H1 (cell line): Measurements from ENCODE around the gene CGB3. TPM values are rescaled to one million over a fixed set of nuclear protein-coding genes. Genes with fewer than 3 reads are reported as not detected.

ENCODE experiments used
- CTCF ChIA-PET: fragments of 300-600 bp; sonication (Branson Sonifier 250); formaldehyde crosslinking; loops from one replicate; lab custom pipeline; 2021; ENCODE audit not compliant: partially characterized antibody; lab: Charles Lee
- POLR2A ChIA-PET: fragments of 300-600 bp; sonication (Branson Sonifier 250); formaldehyde crosslinking; loops from one replicate; lab custom pipeline; 2021; ENCODE audit warnings: inconsistent platforms; ENCODE audit not compliant: partially characterized antibody; lab: Charles Lee
- DNase-seq, 2 experiments: peaks; one replicate each; pipeline versions ENCODE4 v3.0.0 to v3.0.0-alpha.2; 2010 to 2022; ENCODE audit warnings: low spot score in 2 of 2, low read depth in 1 of 2, mixed read lengths in 1 of 2
- FAIRE-seq: peaks from 2 replicates; lab custom pipeline; 2011; peaks lifted over from hg19 to GRCh38; lab: Jason Lieb, UNC
- H2AFZ ChIP-seq: 2 replicates; pipeline ENCODE4 v1.8.1; 2012; ENCODE audit warnings: low read length, inconsistent platforms
- H2AK5ac ChIP-seq: 2 replicates; pipeline ENCODE4 v1.6.1; 2013; ENCODE audit warnings: low read depth, low read length
- H2BK120ac ChIP-seq: replicated peaks from 2 replicates; pipeline ENCODE3; 2013; ENCODE audit warnings: low read depth, low read length, inconsistent platforms
- H2BK12ac ChIP-seq: 2 replicates; pipeline ENCODE4 v1.6.1; 2013; ENCODE audit warnings: low read depth, low read length
- H2BK15ac ChIP-seq: 2 replicates; pipeline ENCODE4 v1.6.1; 2013; ENCODE audit warnings: low read length
- H2BK20ac ChIP-seq: 2 replicates; pipeline ENCODE4 v1.6.1; 2013; ENCODE audit warnings: low read length
- H2BK5ac ChIP-seq: 2 replicates; pipeline ENCODE4 v1.6.1; 2013; ENCODE audit warnings: low read depth, low read length
- H3K14ac ChIP-seq: 2 replicates; pipeline ENCODE4 v1.6.1; 2013; ENCODE audit warnings: inconsistent platforms; ENCODE audit not compliant: insufficient read length
- H3K18ac ChIP-seq: 2 replicates; pipeline ENCODE4 v1.6.1; 2013; ENCODE audit warnings: low read length; ENCODE audit errors: extremely low read depth
- H3K23ac ChIP-seq: 2 replicates; pipeline ENCODE4 v1.6.1; 2013; ENCODE audit warnings: inconsistent platforms; ENCODE audit not compliant: insufficient read length
- H3K23me2 ChIP-seq: 2 replicates; pipeline ENCODE4 v1.6.1; 2013; ENCODE audit warnings: low read depth, low read length
- H3K27ac ChIP-seq: 2 replicates; pipeline ENCODE4 v1.6.1; 2011; ENCODE audit warnings: low read depth, low read length, inconsistent platforms
- H3K27me3 ChIP-seq, 4 experiments: replicated peaks in 1 of 4; 1 replicate in 1 of 4; 2 replicates in 3 of 4; pipeline versions ENCODE4 v1.6.1 to v1.8.1; 2011 to 2013; ENCODE audit warnings: low read length in 3 of 4, mild to moderate bottlenecking in 3 of 4, inconsistent platforms in 2 of 4, mixed read lengths in 2 of 4, moderate library complexity in 1 of 4; ENCODE audit not compliant: control insufficient read depth in 3 of 4, insufficient read depth in 3 of 4; ENCODE audit errors: extremely low read depth in 1 of 4
- H3K36me3 ChIP-seq, 4 experiments: 2 replicates each; pipeline versions ENCODE4 v1.6.1 to v1.8.1; 2011 to 2013; ENCODE audit warnings: mild to moderate bottlenecking in 4 of 4, low read length in 3 of 4, moderate library complexity in 2 of 4, control low read depth in 1 of 4, inconsistent platforms in 1 of 4; ENCODE audit not compliant: insufficient read depth in 4 of 4, control insufficient read depth in 2 of 4
- H3K4ac ChIP-seq: replicated peaks from 2 replicates; pipeline ENCODE3; 2013; ENCODE audit warnings: low read length, low read depth, mixed read lengths, inconsistent platforms; ENCODE audit not compliant: insufficient read length
- H3K4me1 ChIP-seq, 4 experiments: replicated peaks in 1 of 4; 1 replicate in 1 of 4; 2 replicates in 3 of 4; pipeline versions ENCODE4 v1.6.1 to v1.8.1; 2011 to 2013; ENCODE audit warnings: low read length in 3 of 4, inconsistent platforms in 2 of 4, mixed read lengths in 1 of 4; ENCODE audit not compliant: insufficient read depth in 4 of 4, control insufficient read depth in 3 of 4
- H3K4me2 ChIP-seq, 2 experiments: 2 replicates each; pipeline versions ENCODE4 v1.6.1 to v1.8.1; 2011 to 2013; ENCODE audit warnings: low read depth in 2 of 2, low read length in 2 of 2, control low read depth in 1 of 2, inconsistent platforms in 1 of 2, mild to moderate bottlenecking in 1 of 2; ENCODE audit not compliant: insufficient read depth in 1 of 2
- H3K4me3 ChIP-seq, 4 experiments: fragments of 200-600, 300-600 bp in 1 of 4; sonication (generic), shearing (Covaris generic), sonication (Bioruptor Twin) in 1 of 4; 2 replicates each; pipeline versions ENCODE4 v1.5.1 to v1.8.1; 2011 to 2016; ENCODE audit warnings: low read length in 4 of 4, low read depth in 3 of 4, control low read depth in 2 of 4, inconsistent platforms in 2 of 4, mild to moderate bottlenecking in 2 of 4, mixed read lengths in 1 of 4, moderate library complexity in 1 of 4; ENCODE audit not compliant: insufficient read depth in 2 of 4; ENCODE audit errors: extremely low read depth in 1 of 4
- H3K56ac ChIP-seq: replicated peaks from 2 replicates; pipeline ENCODE3; 2013; ENCODE audit warnings: low read depth, mild to moderate bottlenecking, mixed read lengths, low read length, inconsistent platforms; ENCODE audit not compliant: insufficient read length
- H3K79me1 ChIP-seq: 2 replicates; pipeline ENCODE4 v1.6.1; 2013; ENCODE audit warnings: low read depth, low read length, control low read depth
- H3K79me2 ChIP-seq, 2 experiments: 2 replicates each; pipeline versions ENCODE4 v1.6.1 to v1.8.1; 2012 to 2013; ENCODE audit warnings: low read length in 2 of 2, mild to moderate bottlenecking in 2 of 2, inconsistent platforms in 1 of 2; ENCODE audit not compliant: insufficient read depth in 2 of 2, control insufficient read depth in 1 of 2
- H3K9ac ChIP-seq, 4 experiments: replicated peaks in 1 of 4; 1 replicate in 1 of 4; 2 replicates in 3 of 4; pipeline versions ENCODE4 v1.6.1 to v1.8.1; 2011 to 2013; ENCODE audit warnings: low read depth in 3 of 4, low read length in 3 of 4, control low read depth in 2 of 4, mild to moderate bottlenecking in 2 of 4, moderate library complexity in 2 of 4, inconsistent platforms in 1 of 4; ENCODE audit errors: extremely low read depth in 1 of 4
- H3K9me3 ChIP-seq, 2 experiments: 2 replicates each; pipeline versions ENCODE4 v1.6.1 to v1.8.1; 2012 to 2013; ENCODE audit warnings: mild to moderate bottlenecking in 2 of 2, moderate library complexity in 2 of 2, control low read depth in 1 of 2, inconsistent platforms in 1 of 2, low read depth in 1 of 2, low read length in 1 of 2, mixed read lengths in 1 of 2; ENCODE audit not compliant: insufficient read depth in 2 of 2
- H4K20me1 ChIP-seq, 2 experiments: replicated peaks in 1 of 2; 2 replicates each; pipeline versions ENCODE3 to v1.8.1; 2011 to 2013; ENCODE audit warnings: inconsistent platforms in 2 of 2, low read length in 2 of 2, mild to moderate bottlenecking in 1 of 2; ENCODE audit not compliant: insufficient read depth in 2 of 2, control insufficient read depth in 1 of 2
- H4K5ac ChIP-seq: 2 replicates; pipeline ENCODE4 v1.6.1; 2013; ENCODE audit warnings: low read length, low read depth, mixed read lengths, inconsistent platforms; ENCODE audit not compliant: insufficient read length
- H4K8ac ChIP-seq: 2 replicates; pipeline ENCODE4 v1.8.0; 2013; ENCODE audit warnings: mild to moderate bottlenecking, moderate library complexity, low read length, inconsistent platforms; ENCODE audit not compliant: insufficient read depth; ENCODE audit errors: extremely low read depth
- H4K91ac ChIP-seq: replicated peaks from 2 replicates; pipeline ENCODE3; 2013; ENCODE audit warnings: low read length, mixed read lengths, inconsistent platforms; ENCODE audit not compliant: insufficient read length
- BACH1 ChIP-seq: IDR thresholded peaks from 2 replicates; pipeline ENCODE4 v1.6.1; 2012; ENCODE audit warnings: low read length, improper control_type of control experiment
- CBX5 ChIP-seq: fragments of 300-800, 300-1000 bp; sonication (generic); IDR thresholded peaks from 2 replicates; pipeline ENCODE4 v1.7.1; 2016; ENCODE audit warnings: antibody characterized with exemption, low read length, low read depth
- CTBP2 ChIP-seq: IDR thresholded peaks from 2 replicates; pipeline ENCODE4 v1.7.0; 2011; ENCODE audit warnings: borderline replicate concordance, mild to moderate bottlenecking, moderate library complexity, mixed read lengths, low read length; ENCODE audit not compliant: insufficient read depth, insufficient read length
- GABPA ChIP-seq: IDR thresholded peaks from 2 replicates; pipeline ENCODE4 v1.6.1; 2011; ENCODE audit warnings: mild to moderate bottlenecking, low read length, moderate library complexity, borderline replicate concordance; ENCODE audit not compliant: insufficient read depth
- HDAC6 ChIP-seq: IDR thresholded peaks from one replicate; pipeline ENCODE4 v1.7.1; 2012; ENCODE audit warnings: low read depth, mild to moderate bottlenecking, inconsistent platforms, low read length, moderate library complexity
- KDM4A ChIP-seq: IDR thresholded peaks from one replicate; pipeline ENCODE4 v1.7.1; 2012; ENCODE audit warnings: low read depth, mild to moderate bottlenecking, moderate library complexity, low read length, inconsistent platforms; ENCODE audit not compliant: severe bottlenecking
- RBBP5 ChIP-seq: IDR thresholded peaks from 2 replicates; pipeline ENCODE4 v1.7.1; 2012; ENCODE audit warnings: low read depth, mild to moderate bottlenecking, inconsistent platforms, low read length, moderate library complexity, borderline replicate concordance
- SP1 ChIP-seq: IDR thresholded peaks from 2 replicates; pipeline ENCODE4 v1.6.1; 2011; ENCODE audit warnings: low read depth, low read length
- TAF1 ChIP-seq: IDR thresholded peaks from 2 replicates; pipeline ENCODE4 v1.6.1; 2011; ENCODE audit warnings: mild to moderate bottlenecking, low read depth, low read length
- TAF7 ChIP-seq: optimal IDR thresholded peaks from 2 replicates; pipeline ENCODE3; 2011; ENCODE audit warnings: low read depth, mild to moderate bottlenecking, inconsistent platforms, low read length, moderate library complexity, borderline replicate concordance
- TBP ChIP-seq: IDR thresholded peaks from 2 replicates; pipeline ENCODE4 v1.6.1; 2011; ENCODE audit warnings: low read depth, low read length, improper control_type of control experiment
- YY1 ChIP-seq: IDR thresholded peaks from 2 replicates; pipeline ENCODE4 v1.6.1; 2011; ENCODE audit warnings: low read depth, mild to moderate bottlenecking, low read length
- WGBS, 2 experiments: shearing (Covaris generic) in 1 of 2; methylation state at CpG; one replicate each; pipeline versions ENCODE4 v1.1.6 to v1.1.7; 2013 to 2015; ENCODE audit warnings: low lambda C conversion rate in 2 of 2, mixed read lengths in 2 of 2, inconsistent platforms in 1 of 2, low coverage in 1 of 2, missing lambda C conversion rate in 1 of 2; ENCODE audit not compliant: insufficient replicate concordance in 2 of 2, insufficient coverage in 1 of 2, insufficient read length in 1 of 2; ENCODE audit errors: extremely low coverage in 1 of 2, missing lambda C conversion rate in 1 of 2; 5-methylcytosine and 5-hydroxymethylcytosine counted together
- polyA plus RNA-seq, 7 experiments: library from polyadenylated mRNA; depleted of rRNA in 3 of 7; stranded (reverse) in 5 of 7; unstranded in 2 of 7; fragments of >200 nt in 5 of 7; fragments of 200-250 nt in 2 of 7; gene quantifications; 1 replicate in 5 of 7; 2 replicates in 1 of 7; 4 replicates in 1 of 7; pipeline versions ENCODE4 v1.2.1 to v1.2.3, GENCODE V29; 2011 to 2013; ENCODE audit warnings: missing spikeins in 2 of 7, mixed read lengths in 2 of 7
- total RNA-seq: library from RNA; stranded (reverse); fragmentation: NEBNext Ultra II Directional; extraction: Animal tissue kit (Norgen Biotek cat#: 25700); gene quantifications from 2 replicates; pipeline ENCODE4 v1.2.1, GENCODE V29; 2021
- TF ChIP-seq, protein P1 (sequence below): IDR thresholded peaks from 2 replicates; pipeline ENCODE4 v1.6.1; 2012; ENCODE audit warnings: low read length, inconsistent platforms

CGB3 gene
- total and polyA plus RNA-seq, 2 of the 8 experiments (the other 6 are each of a cell fraction or from before 2014, with no cell fraction given) = not detected

DNA sequence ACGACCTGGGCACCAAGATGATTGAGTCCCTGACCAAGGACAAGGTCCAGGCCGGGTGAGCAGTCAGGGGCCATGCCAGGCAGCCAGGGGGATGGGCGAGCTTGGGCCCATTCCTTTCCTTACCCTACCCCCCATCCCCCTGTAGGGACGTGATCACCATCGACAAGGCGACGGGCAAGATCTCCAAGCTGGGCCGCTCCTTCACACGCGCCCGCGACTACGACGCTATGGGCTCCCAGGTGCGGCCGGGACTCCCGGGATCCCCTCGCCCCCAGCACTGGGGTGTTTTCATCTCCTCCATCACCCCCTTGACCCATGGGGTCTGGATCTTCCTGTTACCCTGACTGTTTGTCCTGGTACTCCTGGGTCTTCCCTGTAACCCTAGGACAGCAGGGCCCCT is 14.3 kb downstream of the CGB3 start:
- H3K23me2 ChIP-seq = no peaks in the 10 kb centered on the region
- H3K36me3 ChIP-seq = peaks cover 14 to 39% (median 31%) of the 10 kb centered on the region in 4 experiments; a peak in 7 of 8 replicates
- peaks cover 3 to 13% of the 10 kb centered on the region in 2 experiments for H4K20me1 ChIP-seq
- H3K9ac ChIP-seq = no peak overlapping the region
- no peak overlapping the region for H2BK20ac ChIP-seq
- no peak for FAIRE-seq
- no peak overlapping the region for H2BK12ac ChIP-seq
- H3K23ac ChIP-seq = no peak overlapping the region
- no peak overlapping the region for H2BK15ac ChIP-seq
- no peak for DNase-seq
- no peak overlapping the region for H2AFZ ChIP-seq
- H3K4me3 ChIP-seq = no peak overlapping the region
- no peaks in the 10 kb centered on the region for H3K79me2 ChIP-seq
- no peak overlapping the region for H2AK5ac ChIP-seq
- CTCF ChIA-PET = interaction anchor here (0.6 to 6.2 kb wide), 8 partner anchors 8 to 216 kb away, joined by 3 to 66 read pairs (median 4); partner anchors contain the start of genes CGB2 and LHB
- no peak overlapping the region for H4K91ac ChIP-seq
- no peak overlapping the region for H3K14ac ChIP-seq
- WGBS, 2 experiments = 93% methylated on average over 18 of the region's 18 CpGs; no CpG with 5 or more reads in 1 of the 2 experiments
- no peak overlapping the region for H3K18ac ChIP-seq
- no peaks in the 10 kb centered on the region for H3K27me3 ChIP-seq
- no peak overlapping the region for H3K27ac ChIP-seq
- no peak overlapping the region for H3K4me2 ChIP-seq
- no peak overlapping the region for H3K4ac ChIP-seq
- no peaks in the 10 kb centered on the region for H3K4me1 ChIP-seq
- peaks cover 2% of the 10 kb centered on the region; the same call in 1 of the 2 replicates for H3K79me1 ChIP-seq
- POLR2A ChIA-PET = interaction anchor here (0.6 to 2.2 kb wide), 4 partner anchors 8 to 11 kb away, joined by 3 to 8 read pairs (median 4); no protein-coding TSS in a partner anchor
- H2BK5ac ChIP-seq = no peak overlapping the region
- no peak overlapping the region for H3K56ac ChIP-seq
- H4K5ac ChIP-seq = no peak overlapping the region
- H3K9me3 ChIP-seq = no peaks in the 10 kb centered on the region
- H2BK120ac ChIP-seq = no peak overlapping the region
- no peak overlapping the region for H4K8ac ChIP-seq
- no peak for TF ChIP-seq BACH1
- TF ChIP-seq CTBP2 = no peak
- TF ChIP-seq TAF1 = no peak
- TF ChIP-seq TBP = no peak
- TF ChIP-seq TAF7 = no peak
- TF ChIP-seq, protein P1, sequence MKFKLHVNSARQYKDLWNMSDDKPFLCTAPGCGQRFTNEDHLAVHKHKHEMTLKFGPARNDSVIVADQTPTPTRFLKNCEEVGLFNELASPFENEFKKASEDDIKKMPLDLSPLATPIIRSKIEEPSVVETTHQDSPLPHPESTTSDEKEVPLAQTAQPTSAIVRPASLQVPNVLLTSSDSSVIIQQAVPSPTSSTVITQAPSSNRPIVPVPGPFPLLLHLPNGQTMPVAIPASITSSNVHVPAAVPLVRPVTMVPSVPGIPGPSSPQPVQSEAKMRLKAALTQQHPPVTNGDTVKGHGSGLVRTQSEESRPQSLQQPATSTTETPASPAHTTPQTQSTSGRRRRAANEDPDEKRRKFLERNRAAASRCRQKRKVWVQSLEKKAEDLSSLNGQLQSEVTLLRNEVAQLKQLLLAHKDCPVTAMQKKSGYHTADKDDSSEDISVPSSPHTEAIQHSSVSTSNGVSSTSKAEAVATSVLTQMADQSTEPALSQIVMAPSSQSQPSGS = no peak
- TF ChIP-seq CBX5 = no peak
- TF ChIP-seq RBBP5 = no peak
- no peak for TF ChIP-seq KDM4A
- TF ChIP-seq HDAC6 = no peak
- TF ChIP-seq GABPA = no peak
- TF ChIP-seq YY1 = no peak
- no peak for TF ChIP-seq SP1
